IMR-90 (cell line): ENCODE data around the gene ARHGEF10L. TPM values are rescaled to one million over a fixed set of nuclear protein-coding genes. Genes with fewer than 3 reads are reported as not detected.

ENCODE experiments used
- ATAC-seq: fragments of 200-7000 bp; cut with Tn5 transposase; 2 replicates; pipeline ENCODE4 v1.9.1; 2020; ENCODE audit warnings: low read depth, mild to moderate bottlenecking, moderate library complexity
- BruUV-seq: library from RNA; stranded (reverse); fragments of 400-500 nt; replicated peaks from 2 replicates; lab custom pipeline; 2021; lab: Mats Ljungman, UMichigan
- CTCF ChIA-PET: fragments of 300-600 bp; formaldehyde crosslinking; extraction: SDS; loops from one replicate; lab custom pipeline; 2021; ENCODE audit warnings: antibody characterized with exemption; lab: Yijun Ruan, JAX
- POLR2A ChIA-PET: fragments of 300-600 bp; sonication (Branson Sonifier 250); formaldehyde crosslinking; loops from one replicate; lab custom pipeline; 2022; ENCODE audit warnings: antibody characterized with exemption; ENCODE audit not compliant: unreplicated experiment; lab: Charles Lee
- DNase-seq: peaks from one replicate; pipeline ENCODE4 v3.0.0; 2013
- H2AFZ ChIP-seq: replicated peaks from 2 replicates; pipeline ENCODE3; 2013; ENCODE audit warnings: low read length, mild to moderate bottlenecking; ENCODE audit not compliant: poor library complexity
- H2AK5ac ChIP-seq: 2 replicates; pipeline ENCODE4 v1.6.1; 2013; ENCODE audit warnings: low read depth, low read length, inconsistent platforms
- H2AK9ac ChIP-seq: replicated peaks from 2 replicates; pipeline ENCODE3; 2013; ENCODE audit warnings: mild to moderate bottlenecking, low read depth, low read length, moderate library complexity; ENCODE audit not compliant: poor library complexity
- H2BK120ac ChIP-seq: 2 replicates; pipeline ENCODE4 v1.6.1; 2013; ENCODE audit warnings: low read depth, low read length, inconsistent platforms
- H2BK15ac ChIP-seq: 3 replicates; pipeline ENCODE4 v1.6.1; 2013; ENCODE audit warnings: low read depth, low read length, inconsistent platforms
- H2BK20ac ChIP-seq: 2 replicates; pipeline ENCODE4 v1.6.1; 2013; ENCODE audit warnings: low read depth, mild to moderate bottlenecking, inconsistent platforms, low read length, moderate library complexity
- H2BK5ac ChIP-seq: 2 replicates; pipeline ENCODE4 v1.6.1; 2013; ENCODE audit warnings: mild to moderate bottlenecking, low read depth, low read length, inconsistent platforms; ENCODE audit not compliant: poor library complexity, severe bottlenecking
- H3K14ac ChIP-seq: replicated peaks from 2 replicates; pipeline ENCODE4 v1.6.1; 2013; ENCODE audit warnings: low read depth, low read length, inconsistent platforms
- H3K18ac ChIP-seq: 2 replicates; pipeline ENCODE4 v1.6.1; 2013; ENCODE audit warnings: low read depth, low read length, control low read depth
- H3K23ac ChIP-seq: 2 replicates; pipeline ENCODE4 v1.6.1; 2013; ENCODE audit warnings: low read depth, low read length, inconsistent platforms
- H3K27ac ChIP-seq: 2 replicates; pipeline ENCODE4 v1.5.1; 2013; ENCODE audit warnings: mild to moderate bottlenecking, control low read depth, low read length; ENCODE audit not compliant: insufficient read depth
- H3K27me3 ChIP-seq: 2 replicates; pipeline ENCODE4 v1.6.1; 2013; ENCODE audit warnings: low read length; ENCODE audit not compliant: control insufficient read depth, insufficient read depth
- H3K36me3 ChIP-seq: 2 replicates; pipeline ENCODE4 v1.6.1; 2013; ENCODE audit warnings: low read length, mixed read lengths; ENCODE audit not compliant: control insufficient read depth, insufficient read depth
- H3K4ac ChIP-seq: 2 replicates; pipeline ENCODE4 v1.6.1; 2013; ENCODE audit warnings: low read depth, low read length, inconsistent platforms
- H3K4me1 ChIP-seq: 2 replicates; pipeline ENCODE4 v1.6.1; 2013; ENCODE audit warnings: low read length, mixed read lengths; ENCODE audit not compliant: control insufficient read depth, insufficient read depth
- H3K4me2 ChIP-seq: 2 replicates; pipeline ENCODE4 v1.6.1; 2013; ENCODE audit warnings: low read depth, mild to moderate bottlenecking, control low read depth, low read length, moderate library complexity
- H3K4me3 ChIP-seq: 2 replicates; pipeline ENCODE4 v1.5.1; 2013; ENCODE audit warnings: low read depth, mild to moderate bottlenecking, control low read depth, low read length, moderate library complexity; ENCODE audit not compliant: insufficient read depth
- H3K56ac ChIP-seq: 2 replicates; pipeline ENCODE4 v1.6.1; 2013; ENCODE audit warnings: low read length, inconsistent platforms; ENCODE audit not compliant: insufficient read depth; ENCODE audit errors: extremely low read depth
- H3K79me1 ChIP-seq, 2 experiments: 2 replicates each; pipeline ENCODE4 v1.6.1; 2013; ENCODE audit warnings: low read length in 2 of 2, inconsistent platforms in 1 of 2, low read depth in 1 of 2
- H3K9ac ChIP-seq: 2 replicates; pipeline ENCODE4 v1.6.1; 2013; ENCODE audit warnings: low read depth, low read length, control low read depth
- H3K9me1 ChIP-seq: 2 replicates; pipeline ENCODE4 v1.6.1; 2013; ENCODE audit warnings: low read length, inconsistent platforms; ENCODE audit not compliant: insufficient read depth
- H3K9me3 ChIP-seq: 2 replicates; pipeline ENCODE4 v1.6.1; 2013; ENCODE audit warnings: low read length; ENCODE audit not compliant: control insufficient read depth, insufficient read depth
- H4K20me1 ChIP-seq: 2 replicates; pipeline ENCODE4 v1.6.1; 2013; ENCODE audit warnings: low read length, inconsistent platforms; ENCODE audit not compliant: insufficient read depth
- H4K5ac ChIP-seq: 2 replicates; pipeline ENCODE4 v1.6.1; 2013; ENCODE audit warnings: mild to moderate bottlenecking, low read depth, low read length, control low read depth
- H4K8ac ChIP-seq, 2 experiments: 2 replicates each; pipeline ENCODE4 v1.6.1; 2013; ENCODE audit warnings: low read depth in 2 of 2, low read length in 2 of 2, control low read depth in 1 of 2, inconsistent platforms in 1 of 2
- H4K91ac ChIP-seq: 2 replicates; pipeline ENCODE4 v1.6.1; 2013; ENCODE audit warnings: low read depth, low read length, inconsistent platforms; ENCODE audit not compliant: insufficient read depth
- BHLHE40 ChIP-seq: fragments of 150-350 bp; IDR thresholded peaks from 2 replicates; pipeline ENCODE4 v1.6.1; 2016; ENCODE audit warnings: mild to moderate bottlenecking, low read depth, low read length
- CEBPB ChIP-seq: IDR thresholded peaks from 2 replicates; pipeline ENCODE4 v1.6.1; 2012; ENCODE audit warnings: low read depth, low read length, improper control_type of control experiment
- CHD1 ChIP-seq: IDR thresholded peaks from 2 replicates; pipeline ENCODE4 v1.6.1; 2012; ENCODE audit warnings: low read depth, low read length, improper control_type of control experiment
- CTCF ChIP-seq: conservative IDR thresholded peaks from 2 replicates; pipeline ENCODE4 v1.5.1; 2012; ENCODE audit warnings: mild to moderate bottlenecking, low read depth, low read length, improper control_type of control experiment
- FOS ChIP-seq: fragments of 150-350 bp; IDR thresholded peaks from 2 replicates; pipeline ENCODE4 v1.6.1; 2016; ENCODE audit warnings: low read depth, low read length
- MAFK ChIP-seq: IDR thresholded peaks from 2 replicates; pipeline ENCODE4 v1.6.1; 2012; ENCODE audit warnings: low read depth, low read length, improper control_type of control experiment
- MAZ ChIP-seq: IDR thresholded peaks from 2 replicates; pipeline ENCODE4 v1.6.1; 2012; ENCODE audit warnings: low read depth, mild to moderate bottlenecking, low read length, improper control_type of control experiment, moderate library complexity, borderline replicate concordance
- MXI1 ChIP-seq: IDR thresholded peaks from 2 replicates; pipeline ENCODE4 v1.6.1; 2012; ENCODE audit warnings: low read depth, mild to moderate bottlenecking, low read length, moderate library complexity, borderline replicate concordance
- NFE2L2 ChIP-seq: fragments of 150-350 bp; IDR thresholded peaks from 2 replicates; pipeline ENCODE4 v1.6.1; 2016; ENCODE audit warnings: low read depth, mild to moderate bottlenecking, low read length
- POLR2A ChIP-seq: IDR thresholded peaks from 2 replicates; pipeline ENCODE4 v1.6.1; 2012; ENCODE audit warnings: mild to moderate bottlenecking, low read depth, low read length
- RAD21 ChIP-seq: IDR thresholded peaks from 2 replicates; pipeline ENCODE4 v1.6.1; 2012; ENCODE audit warnings: low read length, improper control_type of control experiment
- RCOR1 ChIP-seq: IDR thresholded peaks from 2 replicates; pipeline ENCODE4 v1.6.1; 2012; ENCODE audit warnings: mild to moderate bottlenecking, low read length, improper control_type of control experiment; ENCODE audit not compliant: insufficient replicate concordance
- RFX5 ChIP-seq: IDR thresholded peaks from 2 replicates; pipeline ENCODE4 v1.8.0; 2012; ENCODE audit warnings: low read depth, mild to moderate bottlenecking, low read length, moderate library complexity
- SMC3 ChIP-seq: fragments of 150-350 bp; IDR thresholded peaks from 2 replicates; pipeline ENCODE4 v1.6.1; 2016; ENCODE audit warnings: low read depth, mild to moderate bottlenecking, antibody characterized with exemption, low read length, moderate library complexity
- USF2 ChIP-seq: fragments of 150-350 bp; IDR thresholded peaks from 2 replicates; pipeline ENCODE4 v1.6.1; 2017; ENCODE audit warnings: mild to moderate bottlenecking, antibody characterized with exemption, low read length, low read depth
- WGBS, 2 experiments: methylation state at CpG; one replicate each; pipeline versions ENCODE4 v1.1.5 to v1.1.7; 2013; ENCODE audit warnings: missing lambda C conversion rate in 2 of 2; ENCODE audit not compliant: insufficient read length in 1 of 2; ENCODE audit errors: extremely low coverage in 2 of 2; 5-methylcytosine and 5-hydroxymethylcytosine counted together
- dilution Hi-C: fragments of 300-500 bp; cut with HindIII; formaldehyde crosslinking; loops from one replicate; pipeline ENCODE4 v1.14.3; 2018; ENCODE audit warnings: low sequenced_read_pairs; ENCODE audit not compliant: unreplicated experiment
- in situ Hi-C: fragments of 300-500 bp; cut with MboI; formaldehyde crosslinking; loops from 3 replicates; pipeline ENCODE4 v1.14.3; 2019; ENCODE audit warnings: low sequenced_read_pairs, inconsistent platforms, mixed read lengths
- intact Hi-C: fragments of 100-400 bp; cut with micrococcal nuclease; formaldehyde crosslinking; loops from 2 replicates; pipeline ENCODE4 v1.10.0; 2022
- polyA plus RNA-seq, 3 experiments: library from polyadenylated mRNA; depleted of rRNA; stranded (reverse); fragments of >200 nt; gene quantifications; 2 replicates each; pipeline ENCODE4 v1.2.3, GENCODE V29; 2012; ENCODE audit warnings: low replicate concordance in 1 of 3
- total RNA-seq: library from RNA; depleted of rRNA; stranded (reverse); fragments of >200 nt; gene quantifications from 2 replicates; pipeline ENCODE4 v1.2.3, GENCODE V29; 2012
- TF ChIP-seq, protein P1 (sequence below): fragments of 150-350 bp; IDR thresholded peaks from 2 replicates; pipeline ENCODE4 v1.6.1; 2016; ENCODE audit warnings: low read depth, mild to moderate bottlenecking, low read length, moderate library complexity, borderline replicate concordance

Gene ARHGEF10L
- total and polyA plus RNA-seq, 2 of the 4 experiments (the other 2 are of a cell fraction): 4.8 to 12.4 TPM

GRCh38 chr1:17622823-17623222, 83.3 kb downstream of the ARHGEF10L start:
- Histone ChIP-seq H4K20me1 (no peaks in the 10 kb centered on the region), H3K56ac (no peak overlapping the region), H3K18ac (no peak overlapping the region), H3K9ac (no peak overlapping the region), H3K9me3 (no peaks in the 10 kb centered on the region), H3K4me1 (peaks cover 15% of the 10 kb centered on the region), H3K23ac (no peak overlapping the region), H3K36me3 (peaks cover 24% of the 10 kb centered on the region), H2BK15ac (no peak overlapping the region), H4K5ac (no peak overlapping the region), H3K27me3 (no peaks in the 10 kb centered on the region), H2AK5ac (no peak overlapping the region), H2BK20ac (no peak overlapping the region), H2AK9ac (no peak overlapping the region), H3K9me1 (peaks cover 5% of the 10 kb centered on the region), H3K27ac (no peak overlapping the region), H3K4me2 (no peak overlapping the region), H4K91ac (no peak overlapping the region), H4K8ac (no peak overlapping the region), H2AFZ (no peak overlapping the region), H3K14ac (no peak overlapping the region), H2BK120ac (no peak overlapping the region), H3K4ac (no peak overlapping the region), H3K4me3 (no peak overlapping the region), H2BK5ac (no peak overlapping the region), H3K79me1 (peaks cover 0 to 5% of the 10 kb centered on the region in 2 experiments; a peak in 1 of 4 replicates)
- no peak for TF ChIP-seq POLR2A
- no peak for TF ChIP-seq USF2
- TF ChIP-seq MAZ: no peak
- no peak for TF ChIP-seq MXI1
- no peak for TF ChIP-seq FOS
- TF ChIP-seq CTCF: no peak
- TF ChIP-seq SMC3: no peak
- TF ChIP-seq BHLHE40: no peak
- TF ChIP-seq, protein P1, sequence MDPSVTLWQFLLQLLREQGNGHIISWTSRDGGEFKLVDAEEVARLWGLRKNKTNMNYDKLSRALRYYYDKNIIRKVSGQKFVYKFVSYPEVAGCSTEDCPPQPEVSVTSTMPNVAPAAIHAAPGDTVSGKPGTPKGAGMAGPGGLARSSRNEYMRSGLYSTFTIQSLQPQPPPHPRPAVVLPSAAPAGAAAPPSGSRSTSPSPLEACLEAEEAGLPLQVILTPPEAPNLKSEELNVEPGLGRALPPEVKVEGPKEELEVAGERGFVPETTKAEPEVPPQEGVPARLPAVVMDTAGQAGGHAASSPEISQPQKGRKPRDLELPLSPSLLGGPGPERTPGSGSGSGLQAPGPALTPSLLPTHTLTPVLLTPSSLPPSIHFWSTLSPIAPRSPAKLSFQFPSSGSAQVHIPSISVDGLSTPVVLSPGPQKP: no peak
- no peak for TF ChIP-seq RAD21
- no peak for TF ChIP-seq MAFK
- no peak for TF ChIP-seq CHD1
- no peak for TF ChIP-seq NFE2L2
- no peak for TF ChIP-seq RCOR1
- TF ChIP-seq RFX5: no peak
- no peak for TF ChIP-seq CEBPB
- 93% methylated on average over 15 of the region's 22 CpGs; no CpG with 5 or more reads in 1 of the 2 experiments for WGBS, 2 experiments
- dilution Hi-C loops: no loop called here
- POLR2A ChIA-PET: no interaction called here
- no TSS peak for BruUV-seq
- ATAC-seq (no peak), DNase-seq (no peak)
- in situ Hi-C loops: no loop called here
- CTCF ChIA-PET: no interaction called here
- intact Hi-C loops: no loop called here
